IPS DF 4.7 (cell line): ENCODE results near the gene TMEM235.

ENCODE experiments used
- DNase-seq: peaks from one replicate; pipeline ENCODE4 v3.0.0-alpha.2; 2013; ENCODE audit warnings: low spot score; ENCODE audit errors: extremely low read depth

Gene TMEM235

DNA sequence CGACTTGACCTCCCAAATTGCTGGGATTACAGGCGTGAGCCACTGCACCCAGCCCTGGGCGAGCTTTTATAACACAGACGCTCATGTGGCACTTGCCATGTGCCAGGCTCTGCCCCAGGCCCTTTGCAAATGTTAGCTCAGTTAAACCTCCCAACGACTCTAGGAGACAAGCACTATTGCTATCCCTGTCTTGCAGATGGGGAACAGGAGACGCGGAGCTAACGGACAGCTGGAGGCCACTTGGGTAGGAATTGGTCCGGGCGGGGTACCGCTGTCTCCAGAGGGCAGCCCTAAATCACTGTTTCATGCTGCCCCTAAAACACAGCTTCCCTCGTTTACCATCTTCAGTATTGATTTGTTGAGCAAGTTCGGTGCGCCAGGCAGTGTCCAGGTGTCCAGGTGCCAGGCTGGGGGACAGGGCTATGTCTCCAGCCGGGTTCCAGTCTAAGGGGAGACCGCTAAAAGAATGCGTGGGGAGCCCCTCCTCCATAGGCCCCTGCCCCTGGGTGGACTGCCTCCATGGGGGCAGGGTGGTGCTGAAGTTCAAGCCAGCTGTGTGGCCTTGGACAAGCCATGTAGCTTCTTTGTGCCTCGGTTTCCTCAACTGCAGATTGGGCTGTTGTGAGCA is 23.7 kb downstream of the TMEM235 start:
- no peak for DNase-seq

DNA sequence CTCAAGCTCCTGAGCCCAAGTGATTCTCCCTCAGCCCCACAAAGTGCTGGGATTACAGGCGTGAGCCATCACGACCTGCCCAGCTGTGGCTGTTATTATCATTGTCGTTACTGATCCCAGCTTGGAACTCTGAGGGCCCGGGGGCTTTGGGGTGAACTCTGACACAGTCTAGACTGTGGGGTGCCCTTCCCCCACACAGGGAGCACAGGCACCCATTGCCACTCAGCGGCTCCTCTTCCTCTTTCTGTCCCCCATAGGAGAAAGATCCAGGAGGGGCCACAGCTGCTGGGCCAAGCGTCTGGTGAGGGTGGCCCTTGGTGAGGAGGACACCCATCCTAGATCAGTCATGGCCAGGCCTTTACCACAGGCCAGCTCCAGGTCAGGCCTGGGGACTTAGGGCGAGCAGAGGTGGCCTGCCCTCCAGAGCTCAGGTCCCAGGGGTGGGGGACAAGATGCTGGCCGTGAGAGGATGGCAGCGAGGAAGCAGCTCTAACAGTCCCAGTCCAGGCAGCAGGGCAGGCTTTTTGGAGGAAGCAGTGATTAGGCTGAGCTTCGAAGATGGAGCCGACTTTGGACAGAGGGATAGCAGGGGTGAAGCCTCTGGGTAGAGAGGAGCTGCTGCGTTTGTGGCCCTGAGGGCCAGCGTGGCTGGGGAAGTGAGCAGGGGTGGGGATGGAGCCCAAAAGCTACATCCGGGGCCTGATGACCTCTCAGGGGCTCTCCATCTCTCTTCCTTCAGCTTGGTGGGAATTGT is 24.7 kb downstream of the TMEM235 start:
- DNase-seq = no peak

DNA sequence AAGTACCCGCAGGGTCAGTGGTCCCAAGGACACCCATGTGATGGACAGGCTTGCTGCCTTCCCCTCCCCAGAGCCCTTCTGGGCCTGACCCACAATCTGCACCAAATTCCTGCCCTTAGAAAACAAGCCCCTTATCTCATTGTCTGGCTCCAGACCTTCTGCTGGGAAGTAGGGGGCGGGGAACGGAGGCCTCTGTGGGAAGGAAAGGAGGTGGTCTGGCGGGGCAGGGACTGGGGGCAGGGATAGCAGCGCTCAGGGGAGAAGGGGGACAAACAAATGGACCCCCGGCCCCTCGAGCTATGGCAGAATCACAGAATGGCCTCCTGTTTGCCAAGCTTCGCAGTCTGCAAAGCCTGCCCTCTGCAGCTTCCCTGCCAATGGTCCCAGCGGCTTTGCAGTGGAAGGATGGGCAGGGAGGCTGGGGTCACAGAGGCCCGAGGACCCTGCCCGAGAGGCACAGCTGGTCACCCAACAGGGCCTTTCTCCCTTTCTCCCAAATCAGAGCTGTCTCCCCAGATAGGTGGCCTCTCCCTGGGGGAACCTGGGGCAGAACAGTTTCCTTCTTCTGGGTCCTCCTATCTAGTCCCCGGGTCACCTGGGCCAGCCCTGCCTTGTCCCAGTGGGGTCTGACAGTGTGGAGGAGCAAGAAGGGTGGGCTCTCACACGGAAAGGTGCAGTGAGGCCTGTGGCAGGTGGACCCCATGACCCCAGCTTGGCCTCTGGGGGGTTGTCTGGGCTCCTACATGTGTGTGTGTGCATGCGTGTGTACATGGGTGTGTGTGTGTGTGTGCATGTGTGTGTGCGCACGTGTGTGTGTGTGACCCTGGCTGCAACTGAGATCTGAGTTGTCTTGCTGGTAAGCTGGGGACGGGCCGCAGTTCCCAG is 25.5 kb downstream of the TMEM235 start:
- no peak for DNase-seq

DNA sequence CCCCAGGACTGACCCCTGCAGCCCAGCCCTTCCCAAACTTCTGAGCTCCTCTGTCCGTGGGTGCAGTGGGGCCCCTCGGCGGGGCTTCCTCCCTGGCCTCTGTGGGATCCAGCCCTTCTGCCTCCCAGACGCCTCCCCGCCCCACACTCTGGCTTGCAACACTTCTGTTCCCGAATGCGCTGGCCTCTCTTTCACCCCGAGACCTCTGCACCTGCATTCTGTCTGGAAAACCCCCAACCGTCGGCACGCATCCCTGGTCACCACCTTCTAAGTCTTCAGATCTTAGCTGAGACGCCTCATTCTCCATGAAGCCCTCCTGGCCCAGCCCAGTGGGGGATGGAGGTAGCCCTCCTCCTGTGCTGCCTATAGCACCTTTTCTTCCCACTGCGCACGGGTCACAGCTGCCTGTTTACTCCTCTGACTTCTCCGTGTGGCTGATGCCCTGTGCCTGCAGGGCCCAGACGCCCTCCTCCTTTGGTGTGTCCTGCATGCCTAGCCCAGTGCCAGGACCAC is 26.4 kb downstream of the TMEM235 start:
- no peak for DNase-seq

DNA sequence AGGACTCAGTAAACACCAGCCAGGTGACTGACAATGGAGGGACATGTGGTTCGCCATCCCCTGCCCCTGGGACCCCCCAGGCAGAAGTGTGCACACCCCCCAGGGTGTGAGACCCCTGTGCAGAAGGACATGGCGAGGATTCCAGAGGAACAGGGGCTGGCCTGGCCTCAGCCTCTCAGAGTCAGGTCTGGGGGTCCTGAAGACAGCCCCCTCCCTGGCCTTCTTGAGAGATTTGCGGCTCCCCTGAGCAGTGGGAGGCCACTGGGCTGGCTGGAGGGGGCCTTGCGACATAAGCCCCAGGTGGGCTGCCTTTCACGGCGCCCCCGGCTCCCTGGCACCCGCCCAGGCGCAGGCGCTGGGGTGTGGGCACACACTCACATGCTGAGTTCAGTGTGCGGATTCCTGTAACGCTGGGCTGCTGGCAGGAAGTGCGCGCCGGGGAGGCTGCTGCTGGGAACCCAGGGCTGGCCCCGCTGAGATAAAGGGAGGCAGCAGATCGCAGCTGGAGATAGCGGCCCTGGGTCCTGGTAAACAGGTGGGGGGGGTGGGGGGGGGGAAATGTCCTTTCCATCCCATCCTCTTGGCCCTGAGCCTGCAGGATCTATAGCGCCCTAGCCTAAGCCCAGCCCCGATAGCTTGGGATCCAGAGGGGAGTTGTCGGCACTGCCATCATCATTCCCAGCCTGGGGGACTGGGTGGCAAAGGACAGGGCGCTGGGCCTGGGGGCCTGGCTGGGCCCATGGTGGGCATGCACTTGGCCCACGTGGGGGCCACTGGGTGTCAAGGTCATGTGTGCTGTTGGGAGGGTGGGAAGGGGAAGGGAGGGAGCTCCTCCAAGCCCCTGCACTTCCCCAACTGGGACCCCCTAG is 27.1 kb downstream of the TMEM235 start:
- DNase-seq = no peak

DNA sequence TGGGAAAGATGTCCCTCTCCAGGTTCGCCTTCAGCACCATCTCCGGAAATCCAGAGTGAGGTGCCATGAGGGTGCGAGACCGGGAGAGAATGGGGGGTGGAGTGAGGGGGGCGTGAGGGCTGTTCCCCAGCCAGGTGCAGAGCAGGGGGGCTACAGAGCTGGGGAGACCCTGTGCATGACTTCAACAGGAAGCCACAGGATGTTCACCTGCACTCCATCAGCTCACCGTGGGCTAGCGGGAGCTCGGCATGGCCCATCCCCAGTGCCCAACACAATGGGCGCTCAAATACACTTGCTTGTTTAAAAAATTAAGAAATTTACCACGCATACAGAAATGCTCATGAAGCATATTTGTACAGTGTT is 27.7 kb downstream of the TMEM235 start:
- no peak for DNase-seq

DNA sequence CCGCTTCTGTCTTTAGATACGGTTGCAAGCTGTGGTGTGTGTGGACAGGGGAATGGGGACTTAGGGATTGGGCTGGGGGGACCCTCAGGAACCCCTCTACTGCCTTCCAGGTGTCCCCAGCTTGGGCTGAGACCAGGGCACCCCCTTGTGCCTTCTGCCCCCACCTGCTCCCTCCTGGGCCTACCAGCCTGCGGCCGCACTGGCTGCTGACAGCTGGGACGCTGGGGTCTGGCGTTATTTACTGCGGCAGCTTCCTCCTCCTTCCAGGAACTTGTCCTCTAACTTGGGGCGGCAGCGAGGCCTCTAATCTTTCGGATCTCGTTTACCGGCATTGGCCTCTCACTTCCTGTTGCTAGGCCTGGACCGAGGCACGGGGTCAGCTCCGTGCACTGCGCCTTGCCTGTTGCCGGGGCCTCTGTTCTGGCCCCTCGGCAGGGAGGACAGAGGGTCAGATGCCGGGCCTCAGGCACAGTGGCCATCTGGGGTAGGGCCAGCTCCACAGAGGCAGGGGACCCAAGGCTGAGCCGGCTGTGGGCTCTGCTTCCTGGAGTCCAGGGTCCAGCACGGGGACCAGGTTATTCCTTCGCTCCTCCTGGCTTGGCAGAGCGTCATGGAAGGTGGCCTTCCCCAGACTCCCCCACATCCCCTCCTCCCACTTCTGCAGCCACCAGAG is 31.8 kb downstream of the TMEM235 start:
- DNase-seq = no peak

DNA sequence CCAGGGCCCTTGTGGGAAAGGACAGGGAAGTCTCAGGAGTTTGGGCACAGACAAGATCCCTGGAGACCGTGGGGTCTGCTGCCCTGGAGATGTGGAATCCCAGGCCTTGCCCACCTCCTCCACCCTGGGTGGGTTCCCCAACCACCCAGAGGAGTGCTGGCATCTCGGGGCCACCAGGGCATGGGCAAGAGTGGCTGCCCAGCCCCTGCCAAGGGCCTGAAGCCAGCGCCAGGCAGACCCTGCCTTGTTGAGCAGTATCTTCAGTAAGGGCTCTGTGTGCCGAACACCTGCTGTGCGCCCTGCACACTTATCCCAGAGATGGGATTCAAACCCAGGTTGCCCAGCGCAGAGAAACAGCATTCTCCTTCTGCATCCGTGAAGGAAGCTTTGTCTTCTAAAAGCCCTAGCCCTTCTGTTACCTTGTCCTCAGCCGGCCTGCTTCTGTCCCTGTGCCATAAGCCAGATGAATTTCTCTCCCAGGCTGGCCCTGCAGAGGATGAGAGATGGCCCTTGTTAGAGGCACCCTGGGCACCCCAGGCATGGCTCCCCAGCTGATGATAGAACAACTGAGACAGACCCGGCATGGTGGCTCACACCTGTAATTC is 32.4 kb downstream of the TMEM235 start:
- DNase-seq = no peak

DNA sequence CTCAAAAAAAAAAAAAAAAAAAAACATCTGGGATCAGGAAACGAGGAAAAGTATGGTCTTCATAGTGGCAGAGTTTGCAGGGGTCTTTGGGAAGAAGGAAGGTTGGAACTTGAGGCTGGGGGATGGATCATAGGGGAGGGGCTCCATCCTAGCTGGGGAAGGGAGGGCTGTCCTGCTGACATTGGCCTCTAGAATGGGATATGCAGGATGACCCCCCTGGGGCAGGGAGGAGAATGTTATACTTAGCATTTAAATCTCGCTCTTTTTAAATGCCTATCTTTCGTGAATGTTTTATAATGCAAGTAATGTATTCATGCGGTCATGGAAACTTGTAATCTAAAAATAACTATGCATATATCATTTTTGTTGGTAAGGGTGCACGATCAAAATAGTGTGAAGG is 33.2 kb downstream of the TMEM235 start:
- DNase-seq = no peak

DNA sequence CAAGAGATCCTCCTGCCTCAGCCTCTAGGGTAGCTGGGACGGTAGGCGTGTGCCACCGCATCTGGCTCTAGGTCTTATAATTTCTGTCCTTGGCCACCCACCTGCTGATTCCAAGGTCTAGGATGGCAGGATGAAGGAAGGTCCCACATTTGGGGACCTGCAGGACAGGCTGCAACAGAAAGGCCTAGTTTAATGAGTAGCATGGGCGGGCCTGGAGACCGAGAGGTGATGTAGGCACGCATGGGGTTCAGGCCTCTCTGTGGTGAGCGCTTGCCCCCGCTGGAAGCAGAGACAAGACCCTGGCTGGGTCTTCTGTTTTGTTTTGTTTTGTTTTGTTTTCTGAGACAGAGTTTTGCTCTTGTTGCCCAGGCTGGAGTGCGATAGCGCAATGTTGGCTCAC is 33.7 kb downstream of the TMEM235 start:
- no peak for DNase-seq

DNA sequence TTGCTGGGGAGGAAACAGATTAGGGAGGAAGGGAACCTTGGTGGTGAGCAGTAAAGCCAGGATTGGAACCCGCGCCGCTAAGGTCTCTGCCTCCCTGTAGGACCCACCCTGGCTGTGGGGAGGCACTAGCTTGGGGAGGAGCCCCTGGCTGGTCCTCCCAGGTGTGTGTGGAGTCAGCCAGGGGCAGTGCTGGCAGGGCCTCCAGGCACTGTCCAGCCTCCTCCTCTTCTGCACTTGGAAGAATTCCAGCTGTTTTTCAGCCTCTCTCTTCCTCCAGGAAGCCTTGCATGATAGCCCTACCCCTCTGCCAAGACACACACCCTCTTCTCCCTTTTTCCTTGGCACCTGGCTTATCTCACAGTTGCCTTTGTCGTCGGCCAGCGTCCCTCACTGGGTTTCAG is 34.8 kb downstream of the TMEM235 start:
- no peak for DNase-seq

DNA sequence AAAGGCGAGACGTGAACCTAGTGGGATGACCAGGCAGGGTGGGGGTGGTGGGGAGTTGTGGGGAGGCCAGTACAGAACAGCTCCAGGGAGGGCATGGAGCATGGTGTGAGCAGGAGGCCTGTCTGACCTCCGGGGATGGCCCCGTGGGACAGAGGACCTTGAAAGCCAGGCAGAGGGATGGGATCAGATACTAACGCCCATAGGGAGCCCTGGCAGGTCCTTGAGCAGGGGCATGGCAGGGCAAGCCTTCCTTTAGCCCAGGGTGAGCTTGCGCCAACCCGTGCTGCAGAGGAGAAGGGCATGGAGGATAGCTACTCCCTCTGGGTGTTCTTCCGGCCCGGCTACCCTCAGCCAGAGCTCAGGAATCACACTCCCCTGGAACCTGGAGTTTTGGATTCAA is 35.3 kb downstream of the TMEM235 start:
- DNase-seq = no peak

DNA sequence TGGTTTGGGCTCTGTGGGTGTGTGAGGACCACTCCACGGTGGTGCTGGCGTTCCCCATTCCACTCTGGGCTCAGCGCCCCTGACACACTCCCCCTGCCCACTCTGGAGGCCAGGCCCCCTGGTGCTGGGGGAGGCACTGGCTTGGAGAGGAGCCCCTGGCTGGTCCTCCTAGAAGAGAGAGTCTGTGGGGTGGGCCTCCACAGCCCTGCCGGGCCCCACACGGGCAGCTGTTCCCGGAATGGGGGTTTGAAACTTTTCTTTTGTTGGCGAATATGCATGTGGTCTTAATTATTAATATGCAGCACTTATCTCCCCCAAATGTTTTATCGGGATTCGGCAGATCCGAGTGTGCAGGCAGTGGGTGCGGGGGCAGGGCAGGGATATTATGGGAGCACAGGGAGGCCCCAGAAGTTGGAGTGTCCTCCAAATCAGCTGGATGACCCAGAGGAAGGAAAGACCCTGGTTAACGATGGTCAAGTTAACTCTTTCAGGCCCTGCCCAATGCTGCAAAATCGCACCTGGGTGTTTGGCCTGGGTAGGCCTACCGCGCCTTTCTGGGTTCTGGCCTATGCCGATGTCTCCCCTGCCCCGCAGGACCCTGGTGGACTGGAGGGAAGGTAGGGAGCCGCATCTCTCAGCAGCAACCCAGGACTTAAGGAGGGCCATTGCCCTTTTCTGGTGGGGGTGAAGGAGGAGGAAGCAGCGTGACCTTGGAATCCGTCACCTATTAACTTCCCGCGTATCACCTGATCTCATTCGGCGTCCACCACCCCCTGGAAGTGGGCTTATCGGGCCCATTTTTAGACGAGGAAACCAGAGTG is 36.0 kb downstream of the TMEM235 start:
- DNase-seq = no peak

DNA sequence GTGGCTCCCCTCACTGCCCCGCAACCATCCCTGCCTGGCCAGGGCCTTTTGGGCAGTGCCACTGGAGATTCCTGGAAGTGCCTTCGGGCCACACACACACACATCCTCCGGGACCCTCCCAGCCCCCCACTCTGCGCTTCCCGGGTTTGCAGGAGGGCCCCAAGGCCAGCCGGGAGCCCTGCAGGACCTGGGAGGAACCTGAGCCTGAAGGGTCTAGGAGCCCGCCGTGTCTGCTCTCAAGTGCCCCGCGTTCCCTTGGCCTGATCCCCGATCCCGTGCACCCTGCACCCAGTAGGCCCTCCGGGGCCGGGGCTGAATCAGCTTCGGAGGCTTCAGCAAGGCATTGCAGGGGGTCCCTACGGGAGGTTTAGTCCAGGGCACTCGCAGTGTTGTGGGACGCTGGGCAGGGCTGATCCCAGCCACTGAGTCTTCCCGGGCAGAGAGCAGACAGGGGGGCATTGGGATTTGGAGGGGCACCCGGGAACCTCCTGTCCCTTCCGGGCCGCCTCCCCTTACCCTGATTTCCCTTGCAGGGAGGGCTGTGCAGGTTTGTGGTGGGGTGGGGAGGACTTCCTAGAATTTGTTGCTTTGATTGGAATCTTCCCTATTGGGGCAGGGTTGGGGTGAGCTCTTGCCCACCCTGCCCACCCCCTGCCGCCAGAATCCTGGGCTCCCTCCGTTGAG is 36.9 kb downstream of the TMEM235 start:
- no peak for DNase-seq

DNA sequence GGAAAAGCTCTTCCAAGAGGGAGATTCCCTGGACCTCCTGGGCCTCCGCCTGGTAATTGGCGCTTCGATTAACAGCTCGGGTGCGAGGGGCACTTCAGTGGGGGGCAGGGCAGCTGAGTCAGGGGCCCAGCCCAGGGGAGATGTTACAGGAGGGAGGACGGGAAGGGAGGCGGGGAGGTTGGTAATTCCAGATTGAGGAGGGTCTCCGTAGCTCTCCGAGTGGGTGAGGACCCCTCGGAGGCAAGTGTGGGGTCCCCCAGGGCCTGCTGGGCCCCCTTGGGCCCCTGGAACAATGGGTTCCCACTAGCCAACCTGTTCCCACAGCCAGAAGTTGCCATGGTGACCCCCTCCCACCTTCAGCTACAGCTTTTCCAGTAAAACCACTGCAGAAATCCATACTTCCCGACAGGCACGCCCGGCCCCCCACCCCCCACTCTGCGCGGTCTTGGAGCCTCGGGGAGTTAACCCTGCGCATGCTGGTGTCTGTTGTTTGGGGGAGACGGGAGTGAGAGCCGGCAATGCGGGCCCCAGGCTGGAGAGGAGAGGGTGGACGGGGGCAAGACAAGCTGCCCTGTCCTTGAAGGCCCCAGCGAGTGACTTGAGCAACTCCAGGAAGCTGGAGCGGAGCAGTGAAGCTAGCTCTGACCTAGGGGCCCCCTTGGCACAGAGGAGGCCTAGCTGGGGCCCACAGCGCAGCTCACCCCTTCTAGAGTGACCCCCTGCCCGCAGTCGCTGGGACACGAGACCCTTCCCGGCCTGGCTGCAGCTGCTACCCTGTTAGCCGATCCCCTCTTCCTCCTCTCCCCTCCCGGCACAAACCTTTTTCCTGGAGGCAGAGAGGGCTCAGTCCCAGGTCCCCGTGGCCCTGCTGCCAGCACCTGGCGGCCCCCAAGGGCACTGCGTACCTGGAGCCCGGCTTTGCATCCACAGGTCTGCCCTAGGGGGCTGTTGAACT is 37.8 kb downstream of the TMEM235 start:
- DNase-seq = no peak

DNA sequence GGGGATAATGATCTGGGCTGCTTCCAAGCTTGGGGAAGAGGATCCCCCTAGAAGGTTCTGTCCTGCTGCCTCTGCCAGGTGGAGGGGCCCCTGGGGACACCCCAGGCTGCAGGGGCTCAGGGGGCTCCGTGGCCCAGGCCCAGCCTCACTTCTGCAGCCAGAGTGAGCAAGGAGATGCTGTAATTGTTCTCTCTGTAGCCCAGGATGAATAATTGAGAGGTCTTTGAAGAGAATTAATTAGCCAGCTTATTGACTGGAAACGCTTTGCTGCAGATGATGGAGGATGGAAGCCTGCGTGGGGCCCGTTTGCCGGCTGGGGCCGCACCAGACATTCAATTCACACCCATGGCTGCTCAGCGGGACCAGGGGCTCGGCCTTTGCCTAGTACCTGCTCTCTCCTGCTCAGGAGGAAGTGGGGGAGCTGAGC is 38.5 kb downstream of the TMEM235 start:
- no peak for DNase-seq

DNA sequence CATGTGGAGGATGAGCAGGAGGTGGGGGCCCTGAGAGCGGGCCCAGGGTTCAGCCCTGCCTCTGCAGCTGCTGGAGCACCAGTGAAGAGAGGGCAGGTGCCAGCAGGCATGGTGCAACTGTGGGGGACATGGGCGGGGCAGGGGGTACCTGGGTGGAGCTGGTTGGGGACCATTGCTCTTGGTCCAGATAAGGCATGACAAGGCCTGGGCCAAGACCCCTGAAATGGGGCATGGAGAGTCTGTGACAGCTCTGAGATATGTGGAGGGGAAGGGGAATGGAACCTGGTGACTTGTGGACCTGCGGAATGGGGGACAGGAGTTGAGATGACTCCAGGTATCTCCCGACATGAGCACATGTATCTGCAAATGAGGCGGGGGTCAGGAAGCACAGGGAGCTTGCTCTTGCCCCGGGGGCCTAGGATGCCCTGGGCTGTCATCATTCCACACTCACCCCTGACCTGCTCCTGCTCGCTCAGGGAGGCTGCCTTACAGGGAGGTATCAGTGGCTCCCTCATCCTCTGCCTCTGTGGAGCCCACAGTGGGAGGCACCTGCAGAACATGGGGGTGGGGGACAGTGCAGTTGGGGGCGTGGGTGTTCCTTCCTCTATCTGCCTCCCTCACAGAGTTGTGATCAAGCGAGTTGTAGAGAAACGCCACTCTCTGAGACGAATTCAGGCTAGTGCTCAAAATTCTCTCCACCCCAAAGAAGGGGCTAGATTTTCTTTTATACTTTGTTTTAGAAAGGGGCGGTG is 40.2 kb downstream of the TMEM235 start:
- no peak for DNase-seq
